ENCODE data around the gene NRXN3.

The NRXN3 gene

DNA sequence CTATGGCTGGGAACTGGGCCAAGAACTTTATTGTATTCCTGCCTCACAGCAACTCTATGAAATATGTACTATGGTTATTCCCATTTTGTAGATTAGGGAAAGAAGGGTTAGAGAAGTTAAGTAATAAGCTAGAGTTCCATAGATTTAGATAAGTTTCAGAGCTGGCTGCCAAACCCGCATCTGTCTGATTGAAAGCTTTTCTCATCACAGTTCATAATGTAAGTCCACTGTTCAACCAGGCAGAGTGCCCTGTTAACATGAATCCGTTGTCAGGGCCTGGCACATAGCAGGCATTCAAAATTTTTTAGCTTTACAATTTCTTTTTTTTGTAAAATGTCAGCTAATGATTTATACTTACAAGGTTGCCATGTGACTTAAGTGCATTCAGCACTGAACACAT lies 467.3 kb downstream of the NRXN3 start:
- DNase-seq (ENCODE audit: low read depth in 2 of 2), result no peak

DNA sequence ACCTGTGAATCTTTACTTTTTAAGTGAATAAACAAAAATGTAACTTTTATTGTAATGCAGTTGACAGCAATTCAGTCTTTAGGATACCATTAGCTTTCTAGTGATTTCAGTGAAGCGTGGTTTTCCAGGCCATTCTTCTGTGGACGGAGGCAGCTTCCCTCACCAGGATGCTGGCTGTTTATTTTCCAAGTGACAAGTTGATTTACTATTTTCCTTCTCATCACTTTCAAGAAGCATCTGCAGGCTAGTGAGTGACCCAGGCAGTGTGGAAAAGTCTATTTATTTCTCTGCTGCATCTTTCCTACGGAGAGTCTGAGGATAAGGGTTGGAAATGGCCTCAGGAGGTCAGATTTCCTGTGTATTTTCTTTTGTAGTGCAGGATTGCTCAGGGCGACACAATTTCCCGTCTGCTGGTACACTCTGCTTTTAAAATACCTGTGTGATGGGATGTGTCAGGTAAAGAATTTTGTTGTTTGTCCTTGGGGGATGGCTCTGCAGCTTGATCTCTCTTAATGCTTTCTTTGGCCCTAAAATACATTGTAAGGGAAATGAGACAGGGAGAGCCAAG lies 467.8 kb downstream of the NRXN3 start:
- no peak for DNase-seq (ENCODE audit: low read depth in 2 of 2)

- DNase-seq (ENCODE audit: low read depth in 2 of 2), result no peak
Measured at GRCh38 chr14:78638926-78639325, 468.8 kb downstream of the NRXN3 start.

GRCh38 chr14:78644824-78645559 lies 474.8 kb downstream of the NRXN3 start:
- no peak for DNase-seq (ENCODE audit: low read depth in 2 of 2)

GRCh38 chr14:78652727-78653126 lies 482.6 kb downstream of the NRXN3 start:
- DNase-seq (ENCODE audit: low read depth in 2 of 2), result no peak

- DNase-seq (ENCODE audit: low read depth in 2 of 2), result no peak
Measured at GRCh38 chr14:78653173-78653572, 483.0 kb downstream of the NRXN3 start.

DNA sequence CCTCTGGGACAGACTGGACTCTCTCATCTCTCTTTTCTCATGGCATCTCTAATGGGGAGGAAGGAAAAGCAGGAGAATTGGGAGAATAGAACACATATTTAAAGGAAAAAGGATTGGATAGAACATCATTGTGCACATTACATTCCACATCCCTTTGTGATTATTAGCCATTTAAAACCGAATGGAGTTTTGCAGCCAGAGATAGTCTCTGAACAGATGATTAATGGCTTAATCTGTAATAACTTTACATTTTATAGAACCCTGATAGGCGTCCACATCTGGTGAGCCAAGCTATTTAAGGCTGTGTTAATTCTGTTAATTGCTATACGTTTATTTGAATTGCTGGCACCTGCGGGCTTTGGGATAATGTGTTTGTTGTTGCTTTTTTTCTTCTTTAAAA lies 487.3 kb downstream of the NRXN3 start:
- DNase-seq (ENCODE audit: low read depth in 2 of 2), result no peak

- DNase-seq (ENCODE audit: low read depth in 2 of 2), result no peak
Measured at GRCh38 chr14:78664841-78665240, 494.7 kb downstream of the NRXN3 start.

DNA sequence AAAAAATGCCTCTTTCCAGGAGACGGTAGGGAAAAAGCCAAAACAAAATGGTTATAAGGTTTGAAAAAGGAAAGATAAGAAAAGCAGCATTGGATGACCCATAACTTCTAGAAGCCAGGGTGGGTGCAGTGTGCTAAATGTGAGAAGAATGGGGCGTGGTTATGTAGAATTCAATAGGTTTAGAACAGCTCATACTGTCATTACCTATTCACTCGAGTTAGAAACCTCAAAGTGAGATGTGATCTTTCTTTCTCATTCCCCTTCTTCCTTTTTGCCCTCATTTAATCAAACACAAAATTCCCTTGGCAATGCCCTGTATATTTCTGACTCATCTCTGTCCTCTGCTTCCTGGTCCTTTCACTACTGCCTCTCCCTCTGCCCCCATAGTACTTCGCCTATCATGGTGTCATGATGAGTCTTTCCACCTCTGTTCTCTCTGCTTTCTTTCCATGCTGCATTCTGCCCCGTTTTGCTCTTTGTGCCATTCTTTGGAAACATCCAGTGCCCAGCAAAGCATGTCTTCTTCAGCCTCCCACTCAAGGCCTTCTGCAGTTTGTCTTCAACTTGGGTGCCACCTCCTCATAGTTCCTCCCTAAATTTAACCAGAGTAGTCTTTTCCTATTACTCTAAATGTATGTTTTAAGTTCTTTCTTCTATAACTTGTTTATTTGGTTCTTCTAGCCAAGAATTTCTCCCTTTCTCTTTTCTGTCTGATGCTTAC lies 496.3 kb downstream of the NRXN3 start:
- no peak for DNase-seq (ENCODE audit: low read depth in 2 of 2)

GRCh38 chr14:78667141-78667540 lies 497.0 kb downstream of the NRXN3 start:
- DNase-seq (ENCODE audit: low read depth in 2 of 2), result no peak

- DNase-seq (ENCODE audit: low read depth in 2 of 2), result no peak
Measured at GRCh38 chr14:78673845-78674244, 503.7 kb downstream of the NRXN3 start.

GRCh38 chr14:78674820-78675219 lies 504.6 kb downstream of the NRXN3 start:
- no peak for DNase-seq (ENCODE audit: low read depth in 2 of 2)

DNA sequence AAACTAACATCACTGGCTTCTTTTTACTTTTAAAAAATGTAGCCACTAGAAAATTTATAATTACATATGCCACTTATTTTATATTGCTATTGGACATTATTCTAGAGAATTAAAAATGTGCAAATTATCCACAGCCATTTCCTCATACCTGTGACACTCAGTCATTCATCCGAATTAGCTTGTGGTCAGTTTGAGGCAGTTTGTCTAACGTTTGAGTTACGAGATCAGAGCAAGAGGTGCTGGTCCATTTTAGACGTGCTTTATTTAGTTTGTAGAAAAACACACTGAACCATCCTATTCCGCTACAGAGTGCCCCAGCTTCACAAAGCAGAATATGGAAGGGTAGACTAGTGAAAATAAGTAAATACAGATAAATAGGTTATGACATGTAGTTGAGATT lies 513.0 kb downstream of the NRXN3 start:
- no peak for DNase-seq (ENCODE audit: low read depth in 2 of 2)

GRCh38 chr14:78683981-78684380 lies 513.8 kb downstream of the NRXN3 start:
- no peak for DNase-seq (ENCODE audit: low read depth in 2 of 2)

DNA sequence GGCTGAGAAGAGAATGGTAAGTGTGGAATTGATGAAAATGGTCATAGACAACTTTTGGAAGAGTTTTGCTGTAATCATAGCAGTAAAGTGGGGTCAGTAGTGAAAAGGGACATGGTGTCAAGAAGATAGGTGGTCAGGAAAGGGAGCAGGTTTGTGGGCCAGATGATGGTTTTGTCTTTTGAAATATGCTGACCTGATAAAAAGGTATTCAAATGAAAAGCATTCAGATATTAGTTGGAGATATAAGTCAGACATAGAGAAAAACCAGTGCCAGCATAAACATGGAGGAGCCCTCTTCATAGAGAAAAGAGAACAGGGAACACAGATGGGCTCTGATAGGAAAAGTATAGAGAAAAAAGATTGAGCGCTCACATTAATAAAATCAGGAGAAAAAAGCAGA lies 518.3 kb downstream of the NRXN3 start:
- no peak for DNase-seq (ENCODE audit: low read depth in 2 of 2)

DNA sequence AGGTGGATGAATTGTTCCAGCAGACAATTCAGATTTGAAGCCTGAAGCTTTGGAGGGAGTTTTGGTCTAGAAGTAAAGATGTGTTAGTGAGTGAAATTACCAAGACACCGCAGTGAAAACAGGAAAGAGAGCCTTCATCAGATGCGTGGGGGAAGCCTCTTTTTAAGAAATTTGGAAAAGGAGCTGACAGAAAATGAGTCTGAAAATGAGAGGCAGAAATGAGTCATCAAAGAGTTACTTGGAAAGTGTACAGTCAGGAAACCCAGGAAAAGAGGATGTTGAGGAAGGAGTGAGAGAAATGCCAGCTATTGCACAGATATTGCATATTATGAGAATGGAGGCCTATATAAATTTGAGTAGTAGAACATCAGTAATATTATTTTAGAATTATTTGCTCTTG lies 520.7 kb downstream of the NRXN3 start:
- no peak for DNase-seq (ENCODE audit: low read depth in 2 of 2)

DNA sequence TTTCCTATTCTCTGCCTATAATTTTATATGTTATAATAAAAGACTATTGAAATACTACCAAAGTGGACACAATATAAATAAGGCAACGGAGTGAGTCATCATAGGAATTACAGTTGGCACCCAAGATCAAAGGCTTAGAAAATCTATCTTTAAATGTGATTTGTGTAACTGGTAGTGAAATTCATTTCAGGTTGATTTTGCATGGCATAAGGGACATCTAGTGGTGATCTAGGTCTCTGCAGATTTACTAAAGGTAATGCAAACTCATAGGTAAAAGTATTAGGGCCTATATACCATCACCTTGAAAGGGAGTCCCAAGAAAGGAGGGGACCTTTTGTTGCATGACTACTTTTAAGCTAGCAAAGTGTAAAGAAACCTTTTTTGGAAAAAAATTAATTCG lies 527.2 kb downstream of the NRXN3 start:
- DNase-seq (ENCODE audit: low read depth in 2 of 2), result no peak

- DNase-seq (ENCODE audit: low read depth in 2 of 2), result no peak
Measured at GRCh38 chr14:78698991-78699390, 528.8 kb downstream of the NRXN3 start.

DNA sequence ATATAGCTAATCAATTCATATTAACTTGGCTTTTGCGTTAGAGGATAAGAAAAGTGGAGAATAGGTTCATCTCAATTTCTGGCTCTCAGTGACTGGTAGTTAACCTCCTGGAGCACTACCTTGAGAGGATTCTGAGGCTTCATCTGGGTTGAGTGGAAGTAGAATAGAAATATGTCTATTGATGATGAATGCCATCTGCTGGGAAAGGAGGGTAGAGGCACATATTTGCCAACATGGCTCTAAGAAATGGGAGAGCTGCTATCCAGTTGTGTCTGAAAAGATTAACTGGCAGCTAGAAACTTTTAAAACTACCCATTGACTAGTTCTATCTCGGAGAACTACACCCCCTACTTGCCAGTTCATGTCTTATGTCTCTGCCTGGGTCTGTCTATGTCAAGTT lies 530.1 kb downstream of the NRXN3 start:
- no peak for DNase-seq (ENCODE audit: low read depth in 2 of 2)

- DNase-seq (ENCODE audit: low read depth in 2 of 2), result no peak
Measured at GRCh38 chr14:78701246-78701645, 531.1 kb downstream of the NRXN3 start.

DNA sequence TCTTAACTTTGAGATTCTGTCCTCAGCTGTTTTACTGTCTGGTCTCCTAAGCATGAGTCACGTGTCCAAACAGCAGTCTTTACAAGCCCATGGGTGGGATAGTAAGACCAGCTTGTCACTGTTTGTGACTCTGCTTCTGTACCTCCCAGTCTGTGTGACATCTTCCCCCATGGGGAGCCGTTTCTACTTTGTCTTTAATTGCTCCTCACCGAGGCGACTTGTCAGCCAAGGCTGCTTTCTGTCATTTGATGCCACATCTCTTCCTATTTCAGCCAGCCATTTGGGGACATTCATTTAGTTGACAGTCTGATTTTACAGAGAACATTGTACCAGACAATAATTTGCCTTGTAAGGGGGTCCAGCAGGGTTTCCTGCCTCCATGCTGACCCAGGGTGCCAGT lies 534.8 kb downstream of the NRXN3 start:
- DNase-seq (ENCODE audit: low read depth in 2 of 2), result no peak

DNA sequence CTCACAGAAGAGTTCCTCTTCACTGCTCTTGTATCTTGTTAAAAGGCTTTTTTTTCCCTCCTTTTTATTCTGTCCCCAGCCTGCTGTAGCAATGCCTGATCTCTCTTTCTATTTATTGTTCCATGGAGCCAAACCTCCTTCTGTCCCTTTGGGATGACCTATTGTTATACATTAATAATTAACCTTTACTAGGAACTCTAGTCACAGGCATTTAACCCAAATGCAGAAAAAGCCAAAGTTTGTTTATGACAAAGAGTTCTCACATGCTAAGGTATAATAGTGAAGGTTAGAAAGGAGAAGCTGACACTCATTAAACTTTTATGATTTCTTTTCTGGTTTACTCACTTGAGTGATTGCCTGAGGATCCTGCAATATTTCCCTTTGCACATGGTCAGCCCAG lies 535.8 kb downstream of the NRXN3 start:
- no peak for DNase-seq (ENCODE audit: low read depth in 2 of 2)

Data from stimulated activated CD4-positive, alpha-beta T cell treated with anti-CD3 and anti-CD28 coated beads, Interleukin-1b, Interleukin-23, amount 100 ng/mL, for 1 hour (primary cell).